Lower leg skin (tissue), 4 donors: ENCODE data around the gene ABCD4. TPM values are rescaled to one million over a fixed set of nuclear protein-coding genes. Genes with fewer than 3 reads are reported as not detected.

Experiments used
- DNase-seq, 2 donors: peaks; one replicate each; pipeline ENCODE4 v3.0.0-alpha.2; 2019; ENCODE audit warnings: low spot score in 2 of 2
- H3K4me3 ChIP-seq: fragments of 200-600 bp; sonication (generic); 2 replicates; pipeline ENCODE4 v1.5.1; 2017; ENCODE audit warnings: mild to moderate bottlenecking, low read depth; ENCODE audit not compliant: poor library complexity, severe bottlenecking
- CTCF ChIP-seq, 3 donors: fragments of 450-650 bp; IDR thresholded peaks; one replicate each; pipeline ENCODE4 v1.5.1; 2016; ENCODE audit warnings: antibody characterized with exemption in 3 of 3, mild to moderate bottlenecking in 3 of 3, moderate library complexity in 2 of 3
- POLR2A ChIP-seq, 2 donors: fragments of 450-650 bp; IDR thresholded peaks; one replicate each; pipeline ENCODE4 v1.6.1; 2016 to 2017; ENCODE audit warnings: antibody characterized with exemption in 2 of 2, mild to moderate bottlenecking in 1 of 2, moderate library complexity in 1 of 2
- WGBS, 2 donors: methylation state at CpG; one replicate each; pipeline ENCODE4 v1.1.5; 2018; 5-methylcytosine and 5-hydroxymethylcytosine counted together
- intact Hi-C: fragments of 100-400 bp; cut with DNase I; formaldehyde crosslinking; loops from one replicate; pipeline ENCODE4 v1.15.0; 2023; ENCODE audit warnings: low total_unique reads
- total RNA-seq, 4 donors: library from RNA; depleted of rRNA; stranded (reverse); fragments of >200 nt; gene quantifications; one replicate each; pipeline ENCODE4 v1.1.0, GENCODE V29; 2016

The ABCD4 gene
- total RNA-seq, 4 donors from 2014 or later: 29.6 to 50.3 (median 33.9) TPM

- 66 to 70% methylated on average over 3 of the region's 3 CpGs for WGBS, 2 donors
- intact Hi-C loops: no loop called here
- TF ChIP-seq POLR2A (IDR thresholded peaks at IDR 0.05) (no peak), CTCF (IDR thresholded peaks at IDR 0.05) (no peak)
Measured at GRCh38 chr14:74267588-74267987, 35.1 kb downstream of the ABCD4 start.

GRCh38 chr14:74265301-74265965 is 37.3 kb downstream of the ABCD4 start:
- 56 to 62% methylated on average over 13 of the region's 13 CpGs for WGBS, 2 donors
- DNase-seq: no peak
- intact Hi-C loops: no loop called here
- H3K4me3 ChIP-seq: no peak overlapping the region
- no peak for TF ChIP-seq POLR2A (IDR thresholded peaks at IDR 0.05)
- no peak for TF ChIP-seq CTCF (IDR thresholded peaks at IDR 0.05)

More at GRCh38 chr14:74267588-74267987, 35.1 kb downstream of the ABCD4 start:
- no peak overlapping the region for H3K4me3 ChIP-seq
- DNase-seq: no peak

- H3K4me3 ChIP-seq: no peak overlapping the region
- TF ChIP-seq CTCF (IDR thresholded peaks at IDR 0.05) (no peak), POLR2A (IDR thresholded peaks at IDR 0.05) (no peak)
- intact Hi-C loops: no loop called here
- WGBS, 2 donors: 43 to 54% methylated on average over 5 of the region's 5 CpGs
- no peak for DNase-seq
Measured at GRCh38 chr14:74263921-74264320, 38.8 kb downstream of the ABCD4 start.

- TF ChIP-seq POLR2A (IDR thresholded peaks at IDR 0.05) (no peak), CTCF (IDR thresholded peaks at IDR 0.05) (no peak)
- WGBS, 2 donors: 80 to 82% methylated on average over 9 of the region's 9 CpGs
- intact Hi-C loops: no loop called here
Measured at GRCh38 chr14:74263181-74263580, 39.6 kb downstream of the ABCD4 start.

GRCh38 chr14:74262076-74262475 is 40.7 kb downstream of the ABCD4 start:
- TF ChIP-seq POLR2A (IDR thresholded peaks at IDR 0.05) (no peak), CTCF (IDR thresholded peaks at IDR 0.05) (no peak)
- intact Hi-C loops: no loop called here
- 83 to 84% methylated on average over 9 of the region's 9 CpGs for WGBS, 2 donors
- DNase-seq: no peak
- H3K4me3 ChIP-seq: no peak overlapping the region

More at GRCh38 chr14:74263181-74263580, 39.6 kb downstream of the ABCD4 start:
- H3K4me3 ChIP-seq: no peak overlapping the region
- no peak for DNase-seq

- 37 to 49% methylated on average over 4 of the region's 4 CpGs for WGBS, 2 donors
- intact Hi-C loops: no loop called here
- DNase-seq: no peak
- no peak for TF ChIP-seq POLR2A (IDR thresholded peaks at IDR 0.05)
- TF ChIP-seq CTCF (IDR thresholded peaks at IDR 0.05): no peak
- H3K4me3 ChIP-seq: no peak overlapping the region
Measured at GRCh38 chr14:74261288-74261687, 41.4 kb downstream of the ABCD4 start.
